ENCODE results near the gene PAPPA.

- TF ChIP-seq CTCF (IDR thresholded peaks at IDR 0.05; ENCODE audit: insufficient read depth, low read length, poor library complexity, severe bottlenecking), result no peak
- TF ChIP-seq EZH2phosphoT487 (conservative IDR thresholded peaks at IDR 0.05; ENCODE audit: low read length), result no peak
Measured at GRCh38 chr9:116123171-116123570, 30.4 kb upstream of the PAPPA start.

Measured in SU-DHL-6 (cell line).